Activated B cell treated with CpG ODN at 0.5 μM for 24 hours (primary cell): ENCODE data around the gene SERPINB1. TPM values are rescaled to one million over a fixed set of nuclear protein-coding genes. Genes with fewer than 3 reads are reported as not detected.

Source experiments
- ATAC-seq: fragments of 200-7000 bp; cut with Tn5 transposase; one replicate; pipeline ENCODE4 v1.10.0; 2021; ENCODE audit warnings: low read depth, mild to moderate bottlenecking, moderate library complexity
- CTCF ChIA-PET: fragments of 350-600 bp; sonication (Branson Sonifier 250); formaldehyde crosslinking; loops from one replicate; lab custom pipeline; 2021; ENCODE audit warnings: antibody characterized with exemption; lab: Charles Lee
- POLR2A ChIA-PET: fragments of 350-600 bp; sonication (Branson Sonifier 250); formaldehyde crosslinking; loops from one replicate; lab custom pipeline; 2021; ENCODE audit warnings: antibody characterized with exemption; lab: Charles Lee
- DNase-seq: peaks from one replicate; pipeline ENCODE4 v3.0.0; 2022
- H3K27ac Mint-ChIP-seq: one replicate; pipeline ENCODE4 v1.8.0; 2020; ENCODE audit warnings: mixed read lengths
- H3K27me3 Mint-ChIP-seq: one replicate; pipeline ENCODE4 v1.8.0; 2021; ENCODE audit warnings: mixed read lengths
- H3K36me3 Mint-ChIP-seq: one replicate; pipeline ENCODE4 v1.8.0; 2021; ENCODE audit warnings: low read depth, mixed read lengths
- H3K4me1 Mint-ChIP-seq: one replicate; pipeline ENCODE4 v1.8.0; 2021; ENCODE audit warnings: mixed read lengths
- H3K4me3 Mint-ChIP-seq: one replicate; pipeline ENCODE4 v1.8.0; 2020; ENCODE audit warnings: mild to moderate bottlenecking, mixed read lengths
- H3K9me3 Mint-ChIP-seq: one replicate; pipeline ENCODE4 v1.8.0; 2020; ENCODE audit warnings: mixed read lengths
- CTCF ChIP-seq: fragments of 200-600 bp; IDR thresholded peaks from one replicate; pipeline ENCODE4 v1.8.0; 2022; ENCODE audit warnings: antibody characterized with exemption, mild to moderate bottlenecking
- intact Hi-C: fragments of 100-400 bp; cut with micrococcal nuclease; formaldehyde crosslinking; loops from one replicate; pipeline ENCODE4 v1.15.1; 2024
- total RNA-seq: library from RNA; stranded (reverse); gene quantifications from 2 replicates; pipeline ENCODE4 v1.2.3, GENCODE V29; 2022

SERPINB1 gene
- total RNA-seq, 1 donor from 2014 or later, result 59.9 TPM

- H3K27me3 Mint-ChIP-seq, result no peaks in the 10 kb centered on the region
- peaks cover 49% of the 10 kb centered on the region for H3K36me3 Mint-ChIP-seq
- peak overlapping the region; percentile 86 for H3K4me3 Mint-ChIP-seq
- no peak for DNase-seq
- POLR2A ChIA-PET, result interaction anchor here (1.0 to 3.6 kb wide), 12 partner anchors 10 to 150 kb away, joined by 3 to 52 read pairs (median 9); partner anchors contain the start of genes SERPINB9 and WRNIP1
- no peak for ATAC-seq
- H3K4me1 Mint-ChIP-seq, result peaks cover 44% of the 10 kb centered on the region
- no peaks in the 10 kb centered on the region for H3K9me3 Mint-ChIP-seq
- intact Hi-C loops, result no loop called here
- TF ChIP-seq CTCF, result no peak
- CTCF ChIA-PET, result interaction anchor here (0.7 to 4.0 kb wide), 6 partner anchors 49 to 112 kb away, joined by 3 to 23 read pairs (median 12); no protein-coding TSS in a partner anchor
- H3K27ac Mint-ChIP-seq, result peak overlapping the region; percentile 59
Observed at GRCh38 chr6:2839982-2840748, 1.5 kb downstream of the SERPINB1 start.

GRCh38 chr6:2839195-2839981 is 2.3 kb downstream of the SERPINB1 start:
- CTCF ChIA-PET, result interaction anchor here (0.7 to 3.7 kb wide), 4 partner anchors 48 to 93 kb away, joined by 3 to 17 read pairs (median 12); no protein-coding TSS in a partner anchor
- no peak for ATAC-seq
- peak overlapping the region; percentile 86 for H3K4me3 Mint-ChIP-seq
- intact Hi-C loops, result no loop called here
- DNase-seq, result no peak
- no peaks in the 10 kb centered on the region for H3K9me3 Mint-ChIP-seq
- peaks cover 48% of the 10 kb centered on the region for H3K4me1 Mint-ChIP-seq
- H3K36me3 Mint-ChIP-seq, result peaks cover 56% of the 10 kb centered on the region
- H3K27me3 Mint-ChIP-seq, result no peaks in the 10 kb centered on the region
- no peak for TF ChIP-seq CTCF
- POLR2A ChIA-PET, result interaction anchor here (0.7 to 3.6 kb wide), 5 partner anchors 22 to 150 kb away, joined by 3 to 52 read pairs (median 3); no protein-coding TSS in a partner anchor
- H3K27ac Mint-ChIP-seq, result peak overlapping the region; percentile 59

GRCh38 chr6:2838251-2838650 is 3.4 kb downstream of the SERPINB1 start:
- Mint-ChIP-seq H3K4me1 (peaks cover 48% of the 10 kb centered on the region), H3K36me3 (peaks cover 68% of the 10 kb centered on the region), H3K9me3 (no peaks in the 10 kb centered on the region), H3K27ac (no peak overlapping the region), H3K4me3 (no peak overlapping the region), H3K27me3 (no peaks in the 10 kb centered on the region)
- DNase-seq (no peak), ATAC-seq (no peak)
- TF ChIP-seq CTCF, result no peak
- ChIA-PET POLR2A (interaction anchor here (0.5 kb wide), 1 partner anchor 27 kb away, joined by 15 read pairs; no protein-coding TSS in a partner anchor), CTCF (no interaction called here)
- intact Hi-C loops, result no loop called here

- POLR2A ChIA-PET, result no interaction called here
- CTCF ChIA-PET, result no interaction called here
- intact Hi-C loops, result no loop called here
- no peak for DNase-seq
- no peaks in the 10 kb centered on the region for H3K27me3 Mint-ChIP-seq
- H3K27ac Mint-ChIP-seq, result no peak overlapping the region
- TF ChIP-seq CTCF, result no peak
- H3K4me1 Mint-ChIP-seq, result peaks cover 12% of the 10 kb centered on the region
- H3K4me3 Mint-ChIP-seq, result no peak overlapping the region
- no peak for ATAC-seq
- H3K36me3 Mint-ChIP-seq, result peaks cover 78% of the 10 kb centered on the region
- no peaks in the 10 kb centered on the region for H3K9me3 Mint-ChIP-seq
Observed at GRCh38 chr6:2834262-2834661, 7.4 kb downstream of the SERPINB1 start.

- no peak overlapping the region for H3K27ac Mint-ChIP-seq
- intact Hi-C loops, result no loop called here
- DNase-seq, result no peak
- H3K36me3 Mint-ChIP-seq, result peaks cover 56% of the 10 kb centered on the region
- H3K27me3 Mint-ChIP-seq, result no peaks in the 10 kb centered on the region
- no peak for ATAC-seq
- H3K4me3 Mint-ChIP-seq, result no peak overlapping the region
- no peaks in the 10 kb centered on the region for H3K9me3 Mint-ChIP-seq
- ChIA-PET POLR2A (no interaction called here), CTCF (no interaction called here)
- TF ChIP-seq CTCF, result no peak
- H3K4me1 Mint-ChIP-seq, result peaks cover 9% of the 10 kb centered on the region
Observed at GRCh38 chr6:2831392-2831791, 10.3 kb downstream of the SERPINB1 start.
